Mucosa of descending colon (tissue), 3 donors: ENCODE measurements around the gene ERICH6. TPM values are rescaled to one million over a fixed set of nuclear protein-coding genes. Genes with fewer than 3 reads are reported as not detected.
A peak's percentile ranks its signal among the peaks of the same experiment; 100 is the strongest.

Experiments used
- ATAC-seq: fragments of 200-7000 bp; cut with Tn5 transposase; one replicate; pipeline ENCODE4 v1.9.1; 2020; ENCODE audit warnings: mild to moderate bottlenecking, moderate library complexity
- DNase-seq, 3 donors: peaks; one replicate each; pipeline ENCODE4 v3.0.0-alpha.2; 2020
- H3K36me3 ChIP-seq: fragments of 200-600 bp; one replicate; pipeline ENCODE4 v1.8.0; 2021; ENCODE audit warnings: low read depth, mild to moderate bottlenecking
- H3K4me1 ChIP-seq: fragments of 200-600 bp; one replicate; pipeline ENCODE4 v1.8.0; 2021; ENCODE audit warnings: low read depth, mild to moderate bottlenecking
- H3K4me3 ChIP-seq: fragments of 200-600 bp; one replicate; pipeline ENCODE4 v1.8.0; 2021; ENCODE audit warnings: mild to moderate bottlenecking
- H3K9me3 ChIP-seq: fragments of 200-600 bp; one replicate; pipeline ENCODE4 v1.8.0; 2021; ENCODE audit warnings: mild to moderate bottlenecking
- intact Hi-C, 2 donors: fragments of 100-400 bp; cut with DNase I in 1 of 2; cut with micrococcal nuclease in 1 of 2; formaldehyde crosslinking; loops; one replicate each; pipeline versions ENCODE4 v1.11.0 to v1.11.1; 2022; cut with DNase I, micrococcal nuclease
- long read RNA-seq, 2 donors: library from polyadenylated mRNA; unstranded; transcript quantifications; one replicate each; pipeline ENCODE4 v2.0.0, GENCODE V29; 2019 to 2021
- total RNA-seq, 3 donors: library from RNA; stranded (reverse); fragmentation: NEBNext Ultra II Directional in 2 of 3; extraction: Animal tissue kit (Norgen Biotek cat#: 25700) in 2 of 3; gene quantifications; one replicate each; pipeline versions ENCODE4 v1.2.1 to v1.2.4, GENCODE V29; 2021 to 2023
- TF ChIP-seq, protein P1 (sequence below): fragments of 200-600 bp; IDR thresholded peaks from one replicate; pipeline ENCODE4 v1.8.0; 2022; ENCODE audit warnings: antibody characterized with exemption, mild to moderate bottlenecking
- donor health status: DM: no; HTN: no; CAD: no; lungs with moderate emphysema.
- donor health status: DM: no; HTN: no; CAD: no.
- donor health status: DM: no; HTN: yes; CAD: no.

Gene ERICH6
- not detected for total RNA-seq
- long read RNA-seq, donor 1, result 0 reads
- long read RNA-seq, donor 2, result 0 reads

DNA sequence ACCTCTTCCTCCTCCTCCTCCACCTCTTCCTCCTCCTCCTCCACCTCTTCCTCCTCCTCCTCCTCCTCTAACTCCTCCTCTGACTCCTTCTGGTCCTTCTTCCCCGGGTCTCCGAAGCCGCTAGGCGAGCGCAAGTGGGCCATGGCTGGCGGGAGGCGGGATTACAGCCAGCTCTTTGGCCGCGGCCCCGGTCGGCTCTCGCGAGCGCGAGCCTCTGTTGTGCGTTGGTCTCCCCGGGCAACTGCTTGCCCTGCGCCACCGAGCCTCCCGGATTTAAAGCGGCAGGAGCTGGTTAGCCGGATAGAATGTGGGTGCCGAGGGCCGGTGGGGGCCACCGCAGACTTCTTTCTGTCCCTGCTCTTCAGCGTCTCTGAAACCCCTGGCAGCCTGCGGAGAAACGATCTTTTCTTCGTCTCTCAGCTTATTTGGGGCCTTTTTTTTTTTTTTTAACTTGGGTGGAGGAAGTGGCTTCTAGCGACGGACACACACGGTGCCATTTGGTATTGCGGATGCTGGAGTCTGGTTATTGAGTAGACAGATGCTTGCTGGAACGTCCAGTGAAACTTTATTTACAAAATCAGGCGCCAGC lies at the start of gene ERICH6:
Gene ERICH6 (minus strand): TSS at position 165 of the 589 bp plus-strand sequence. CDS start 22 bp downstream, at position 143.
- Histone ChIP-seq H3K9me3 (no peaks in the 10 kb centered on the region), H3K36me3 (no peaks in the 10 kb centered on the region), H3K4me3 (peak within 1 kb of the TSS; percentile 23), H3K4me1 (no peaks in the 10 kb centered on the region)
- ATAC-seq (peak; percentile 99), DNase-seq (peak; percentile 93 to 95 (median 94))
- intact Hi-C loops, result no loop called here
- TF ChIP-seq, protein P1, sequence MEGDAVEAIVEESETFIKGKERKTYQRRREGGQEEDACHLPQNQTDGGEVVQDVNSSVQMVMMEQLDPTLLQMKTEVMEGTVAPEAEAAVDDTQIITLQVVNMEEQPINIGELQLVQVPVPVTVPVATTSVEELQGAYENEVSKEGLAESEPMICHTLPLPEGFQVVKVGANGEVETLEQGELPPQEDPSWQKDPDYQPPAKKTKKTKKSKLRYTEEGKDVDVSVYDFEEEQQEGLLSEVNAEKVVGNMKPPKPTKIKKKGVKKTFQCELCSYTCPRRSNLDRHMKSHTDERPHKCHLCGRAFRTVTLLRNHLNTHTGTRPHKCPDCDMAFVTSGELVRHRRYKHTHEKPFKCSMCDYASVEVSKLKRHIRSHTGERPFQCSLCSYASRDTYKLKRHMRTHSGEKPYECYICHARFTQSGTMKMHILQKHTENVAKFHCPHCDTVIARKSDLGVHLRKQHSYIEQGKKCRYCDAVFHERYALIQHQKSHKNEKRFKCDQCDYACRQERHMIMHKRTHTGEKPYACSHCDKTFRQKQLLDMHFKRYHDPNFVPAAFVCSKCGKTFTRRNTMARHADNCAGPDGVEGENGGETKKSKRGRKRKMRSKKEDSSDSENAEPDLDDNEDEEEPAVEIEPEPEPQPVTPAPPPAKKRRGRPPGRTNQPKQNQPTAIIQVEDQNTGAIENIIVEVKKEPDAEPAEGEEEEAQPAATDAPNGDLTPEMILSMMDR, result no peak

DNA sequence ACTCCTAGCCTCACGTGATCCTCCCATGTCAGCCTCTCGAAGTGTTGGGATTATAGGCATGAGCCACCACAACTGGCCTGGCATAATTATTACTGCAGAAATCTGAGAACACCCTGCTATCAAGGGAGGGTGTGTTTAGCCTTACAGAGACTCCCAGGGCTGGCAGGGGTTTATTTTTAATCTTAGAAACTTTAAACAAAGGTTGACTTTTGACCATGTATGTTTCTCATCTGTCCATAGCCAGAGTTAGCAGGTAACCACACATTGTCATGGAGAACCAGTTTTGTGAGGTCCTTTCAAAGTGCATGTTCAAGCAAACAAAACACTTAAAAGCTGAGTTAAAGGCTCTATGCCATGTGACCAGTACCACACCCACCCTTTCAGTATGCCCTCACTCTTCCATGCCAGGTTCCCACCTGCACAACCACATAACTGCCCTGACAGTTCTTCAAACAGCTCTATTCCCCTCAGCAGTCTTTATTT lies 48.1 kb upstream of the ERICH6 start:
- Histone ChIP-seq H3K9me3 (no peaks in the 10 kb centered on the region), H3K4me1 (peaks cover 70% of the 10 kb centered on the region), H3K36me3 (no peaks in the 10 kb centered on the region), H3K4me3 (no peak overlapping the region)
- ATAC-seq (peak; percentile 88), DNase-seq (peak in 1 of 3 donors; percentile 77)
- intact Hi-C loops, result no loop called here
- TF ChIP-seq, protein P1, result no peak

DNA sequence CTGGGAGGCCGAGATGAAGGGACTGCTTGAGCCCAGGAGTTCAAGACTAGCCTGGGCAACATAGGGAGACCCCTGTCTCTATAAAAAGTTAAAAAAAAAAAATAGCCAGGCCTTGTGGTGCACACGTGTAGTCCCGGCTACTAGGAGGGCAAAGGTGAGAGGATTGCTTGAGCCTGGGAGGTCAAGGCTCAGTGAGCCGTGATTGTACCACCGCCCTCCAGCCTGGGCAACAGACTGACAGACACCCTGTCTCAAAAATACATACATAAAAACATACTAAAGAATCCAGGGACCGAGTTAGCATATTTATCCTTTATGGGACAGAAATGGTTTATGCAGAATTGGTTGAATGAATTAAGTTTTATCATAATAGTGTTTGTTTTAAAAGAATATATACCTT lies 45.5 kb upstream of the ERICH6 start:
- Histone ChIP-seq H3K9me3 (no peaks in the 10 kb centered on the region), H3K4me3 (no peak overlapping the region), H3K4me1 (peaks cover 72% of the 10 kb centered on the region), H3K36me3 (no peaks in the 10 kb centered on the region)
- no peak for ATAC-seq
- TF ChIP-seq, protein P1, result no peak
- intact Hi-C loops, result no loop called here
- DNase-seq, result no peak

DNA sequence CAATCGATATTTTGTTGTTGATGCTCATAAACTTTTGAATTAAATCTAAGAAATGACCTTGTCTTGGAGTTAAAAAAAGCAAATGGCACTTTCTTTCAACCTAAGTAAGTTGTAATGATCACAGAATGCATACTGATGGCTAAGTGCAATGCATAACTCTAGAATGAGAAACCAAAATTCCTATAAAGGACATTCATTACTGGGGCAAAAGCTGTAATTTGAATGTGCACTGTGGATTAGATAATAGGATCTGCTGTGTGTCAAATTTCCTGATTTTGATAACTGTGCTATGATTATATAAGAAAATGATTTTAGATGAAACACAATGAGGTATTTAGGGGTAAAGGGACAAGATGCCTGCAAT lies 44.9 kb upstream of the ERICH6 start:
- H3K4me1 ChIP-seq, result peaks cover 73% of the 10 kb centered on the region

DNA sequence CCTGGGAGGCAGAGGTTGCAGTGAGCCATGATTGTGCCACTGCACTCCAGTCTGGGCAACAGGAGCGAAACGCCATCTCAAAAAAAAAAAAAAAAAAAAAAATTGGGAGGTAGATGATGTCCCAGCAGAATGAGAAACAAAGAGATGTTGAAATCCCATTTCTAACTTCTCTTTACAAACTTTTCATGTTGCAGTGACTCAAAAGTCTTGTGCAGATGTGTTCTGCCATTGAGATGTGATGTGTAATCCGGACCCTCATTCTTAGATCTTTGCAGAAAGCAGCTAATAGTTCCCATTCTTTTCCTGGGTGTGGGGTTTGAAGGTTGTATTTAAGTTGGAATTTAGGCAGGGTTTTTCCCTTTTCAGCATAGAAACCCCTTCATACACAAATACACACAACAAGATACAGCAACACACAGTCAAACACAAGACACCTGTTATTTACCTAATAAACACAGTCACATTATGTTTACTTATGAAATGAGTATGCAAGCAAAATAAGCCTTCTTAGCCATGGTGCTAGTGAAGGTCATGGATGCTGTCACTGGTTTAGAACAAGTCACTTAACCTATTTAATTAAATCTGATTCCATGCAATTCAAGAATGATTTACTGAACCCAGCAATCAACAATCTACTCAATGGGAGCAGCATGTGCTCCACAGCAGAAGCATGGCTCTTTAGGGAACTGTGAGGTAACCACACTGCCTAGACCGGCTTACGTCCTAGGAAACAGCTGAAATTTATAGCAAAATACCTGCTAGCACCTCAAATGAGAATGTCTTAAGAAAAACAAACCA lies 44.4 kb upstream of the ERICH6 start:
- intact Hi-C loops, result no loop called here
- H3K4me1 ChIP-seq, result peaks cover 67% of the 10 kb centered on the region

More for the DNA sequence above, 44.9 kb upstream of the ERICH6 start:
- intact Hi-C loops, result no loop called here
- Histone ChIP-seq H3K4me3 (no peak overlapping the region), H3K36me3 (no peaks in the 10 kb centered on the region), H3K9me3 (no peaks in the 10 kb centered on the region)
- ATAC-seq (no peak), DNase-seq (no peak)
- TF ChIP-seq, protein P1, result no peak

More for the DNA sequence above, 44.4 kb upstream of the ERICH6 start:
- no peak overlapping the region for H3K4me3 ChIP-seq
- no peaks in the 10 kb centered on the region for H3K9me3 ChIP-seq
- H3K36me3 ChIP-seq, result no peaks in the 10 kb centered on the region
- ATAC-seq (no peak), DNase-seq (no peak)
- TF ChIP-seq, protein P1, result no peak
